GM12878 (cell line): Measurements from ENCODE around the gene PRKRA. TPM values are rescaled to one million over a fixed set of nuclear protein-coding genes. Genes with fewer than 3 reads are reported as not detected.

Experiments
- ATAC-seq: fragments of 200-7000 bp; cut with Tn5 transposase; 3 replicates; pipeline ENCODE4 v1.9.1; 2020; ENCODE audit warnings: mild to moderate bottlenecking, moderate library complexity
- BruUV-seq: library from RNA; stranded (reverse); fragments of 400-500 nt; replicated peaks from 2 replicates; lab custom pipeline; 2021; lab: Mats Ljungman, UMichigan
- CTCF ChIA-PET: fragments of 300-600 bp; sonication (Branson Sonifier 250); formaldehyde crosslinking; extraction: SDS; loops from one replicate; lab custom pipeline; 2021; ENCODE audit warnings: inconsistent platforms; lab: Yijun Ruan, JAX
- POLR2A ChIA-PET: fragments of 350-600 bp; formaldehyde crosslinking; extraction: SDS; loops from one replicate; lab custom pipeline; 2021; ENCODE audit warnings: inconsistent platforms; lab: Charles Lee
- RAD21 ChIA-PET: fragments of 300-600 bp; sonication (Branson Sonifier 250); formaldehyde crosslinking; loops from one replicate; lab custom pipeline; 2023; ENCODE audit warnings: antibody characterized with exemption; ENCODE audit not compliant: unreplicated experiment; lab: Charles Lee
- SMC1A ChIA-PET: fragments of 300-600 bp; sonication (Branson Sonifier 250); formaldehyde crosslinking; loops from one replicate; lab custom pipeline; 2023; ENCODE audit not compliant: unreplicated experiment, uncharacterized antibody; lab: Charles Lee
- DNase-seq: peaks from one replicate; pipeline ENCODE4 v3.0.0-alpha.2; 2011; ENCODE audit warnings: low read depth, low spot score
- FAIRE-seq: peaks from 3 replicates; lab custom pipeline; 2011; peaks lifted over from hg19 to GRCh38; lab: Jason Lieb, UNC
- H2AFZ ChIP-seq: 2 replicates; pipeline ENCODE4 v1.6.0; 2011; ENCODE audit warnings: low read depth, low read length, control low read depth; ENCODE audit not compliant: control insufficient read depth
- H3K27ac ChIP-seq: 2 replicates; pipeline ENCODE4 v1.5.1; 2011; ENCODE audit warnings: control low read depth; ENCODE audit not compliant: control insufficient read depth, insufficient read depth
- H3K27me3 ChIP-seq, 2 experiments: replicated peaks in 1 of 2; 2 replicates each; pipeline versions ENCODE4 v1.6.0 to v1.6.1; 2011; ENCODE audit warnings: low read length in 1 of 2; ENCODE audit not compliant: control insufficient read depth in 2 of 2, insufficient read depth in 2 of 2
- H3K36me3 ChIP-seq, 2 experiments: 2 replicates each; pipeline ENCODE4 v1.5.1; 2011; ENCODE audit warnings: low read length in 1 of 2; ENCODE audit not compliant: control insufficient read depth in 2 of 2, insufficient read depth in 2 of 2
- H3K4me1 ChIP-seq: 2 replicates; pipeline ENCODE4 v1.6.1; 2011; ENCODE audit warnings: mild to moderate bottlenecking, low read length, moderate library complexity, mixed read lengths; ENCODE audit not compliant: control insufficient read depth, insufficient read depth
- H3K4me2 ChIP-seq: 2 replicates; pipeline ENCODE4 v1.6.0; 2011; ENCODE audit warnings: control low read depth; ENCODE audit not compliant: control insufficient read depth, insufficient read depth
- H3K4me3 ChIP-seq: fragments of 200-600 bp; sonication (generic); 2 replicates; pipeline ENCODE4 v1.5.1; 2016
- H3K79me2 ChIP-seq: 2 replicates; pipeline ENCODE4 v1.6.0; 2011; ENCODE audit warnings: low read length; ENCODE audit not compliant: control insufficient read depth, insufficient read depth
- H3K9ac ChIP-seq: 2 replicates; pipeline ENCODE4 v1.8.0; 2011; ENCODE audit warnings: low read length, control low read depth, mixed read lengths; ENCODE audit not compliant: control insufficient read depth, insufficient read depth
- H3K9me3 ChIP-seq: replicated peaks from 3 replicates; pipeline ENCODE4 v1.5.1; 2011; ENCODE audit warnings: mild to moderate bottlenecking, low read length; ENCODE audit not compliant: control insufficient read depth, insufficient read depth
- H4K20me1 ChIP-seq: 2 replicates; pipeline ENCODE4 v1.6.0; 2011; ENCODE audit not compliant: control insufficient read depth, insufficient read depth
- CHD4 ChIP-seq: fragments of 200-600 bp; sonication (generic); IDR thresholded peaks from 2 replicates; pipeline ENCODE4 v1.6.1; 2016; ENCODE audit warnings: mild to moderate bottlenecking
- ETV6 ChIP-seq, 2 experiments: fragments of 450-650 bp in 1 of 2; IDR thresholded peaks in 1 of 2; conservative IDR thresholded peaks in 1 of 2; 2 replicates each; pipeline ENCODE4 v1.6.1; 2014; ENCODE audit warnings: antibody characterized with exemption in 1 of 2, borderline replicate concordance in 1 of 2, low read depth in 1 of 2, mild to moderate bottlenecking in 1 of 2, moderate library complexity in 1 of 2
- HDGF ChIP-seq: fragments of 450-650 bp; IDR thresholded peaks from 2 replicates; pipeline ENCODE4 v1.6.1; 2016; ENCODE audit warnings: antibody characterized with exemption
- MAX ChIP-seq: IDR thresholded peaks from 2 replicates; pipeline ENCODE4 v1.6.1; 2012; ENCODE audit warnings: low read depth, low read length, improper control_type of control experiment
- MLLT1 ChIP-seq: fragments of 450-650 bp; IDR thresholded peaks from 2 replicates; pipeline ENCODE4 v1.6.1; 2016; ENCODE audit warnings: mild to moderate bottlenecking
- NRF1 ChIP-seq: conservative IDR thresholded peaks from 2 replicates; pipeline ENCODE4 v1.6.1; 2011; ENCODE audit warnings: mild to moderate bottlenecking, low read depth, low read length, improper control_type of control experiment
- ZBTB40 ChIP-seq: fragments of 450-650 bp; IDR thresholded peaks from 2 replicates; pipeline ENCODE4 v1.6.1; 2016; ENCODE audit warnings: mild to moderate bottlenecking, moderate library complexity, borderline replicate concordance
- ZNF622 ChIP-seq: fragments of 450-650 bp; IDR thresholded peaks from 2 replicates; pipeline ENCODE4 v1.6.1; 2017; ENCODE audit warnings: mild to moderate bottlenecking, inconsistent platforms
- WGBS: methylation state at CpG from one replicate; pipeline ENCODE4 v1.1.6; 2016; ENCODE audit warnings: low lambda C conversion rate; ENCODE audit not compliant: insufficient replicate concordance, insufficient coverage; ENCODE audit errors: missing lambda C conversion rate; 5-methylcytosine and 5-hydroxymethylcytosine counted together
- in situ Hi-C: fragments of 300-500 bp; cut with MboI; formaldehyde crosslinking; loops from 9 replicates; pipeline ENCODE4 v1.14.3; 2018; ENCODE audit warnings: mixed read lengths
- intact Hi-C: fragments of 100-400 bp; cut with micrococcal nuclease; formaldehyde crosslinking; loops from one replicate; pipeline ENCODE4 v1.14.2; 2022; ENCODE audit not compliant: unreplicated experiment
- polyA plus RNA-seq, 11 experiments: library from polyadenylated mRNA; depleted of rRNA in 4 of 11; unstranded in 6 of 11; stranded (reverse) in 5 of 11; fragments of >200 nt; fragmentation: Nextera tagmentation in 4 of 11; fragmentation: Illumina TruSeq in 1 of 11; extraction: Ambion mirVana in 4 of 11; extraction: Trizol in 1 of 11; gene quantifications; 1 replicate in 1 of 11; 2 replicates in 10 of 11; pipeline versions ENCODE4 v1.2.1 to v1.2.3, GENCODE V29; 2011 to 2016; ENCODE audit warnings: inconsistent platforms in 2 of 11, missing spikeins in 2 of 11, low read depth in 1 of 11
- total RNA-seq, 4 experiments: library from RNA; depleted of rRNA in 3 of 4; stranded (reverse); fragments of >200 nt in 3 of 4; fragmentation: Illumina TruSeq in 1 of 4; extraction: Trizol in 1 of 4; gene quantifications; 2 replicates each; pipeline versions ENCODE4 v1.2.1 to v1.2.3, GENCODE V29; 2013 to 2021

The PRKRA gene
- total and polyA plus RNA-seq, 10 of the 15 experiments (the other 5 are each of a cell fraction or from before 2014, with no cell fraction given) = 19.1 to 75.6 (median 51.7) TPM

- H3K27ac ChIP-seq = no peak overlapping the region
- H3K9me3 ChIP-seq = peaks cover 4% of the 10 kb centered on the region; the same call in 2 of the 3 replicates
- in situ Hi-C loops = no loop called here
- CTCF ChIA-PET = interaction anchor here (0.8 to 2.1 kb wide), 6 partner anchors 8 to 31 kb away, joined by 3 to 13 read pairs (median 4); no protein-coding TSS in a partner anchor
- FAIRE-seq (no peak), DNase-seq (no peak), ATAC-seq (no peak)
- intact Hi-C loops = no loop called here
- RAD21 ChIA-PET = interaction anchor here (2.0 kb wide), 1 partner anchor 9 kb away, joined by 7 read pairs; no protein-coding TSS in a partner anchor
- SMC1A ChIA-PET = interaction anchor here (0.8 to 2.4 kb wide), 6 partner anchors 9 to 23 kb away, joined by 3 to 10 read pairs (median 4); partner anchors contain the start of genes PJVK and PRKRA
- WGBS = 89% methylated on average over 1 of the region's 1 CpG
- H2AFZ ChIP-seq = no peak overlapping the region
- H3K4me2 ChIP-seq = no peak overlapping the region
- H3K27me3 ChIP-seq = no peaks in the 10 kb centered on the region
- no peaks in the 10 kb centered on the region for H3K79me2 ChIP-seq
- peaks cover 4 to 37% of the 10 kb centered on the region in 2 experiments for H3K36me3 ChIP-seq
- no peak for TF ChIP-seq ZBTB40
- no peak for TF ChIP-seq CHD4
- TF ChIP-seq NRF1 = no peak
- TF ChIP-seq MLLT1 = no peak
- TF ChIP-seq HDGF = no peak
- no peak for TF ChIP-seq MAX
- no peak for TF ChIP-seq ETV6 (conservative IDR thresholded peaks at IDR 0.05 in 1 of 2, IDR thresholded peaks at IDR 0.05 in 1 of 2; ENCODE audit: borderline replicate concordance in 1 of 2, low read depth in 1 of 2)
- no peak for TF ChIP-seq ZNF622
- no TSS peak for BruUV-seq
- no peaks in the 10 kb centered on the region for H3K4me1 ChIP-seq
- no peak overlapping the region for H3K9ac ChIP-seq
- H4K20me1 ChIP-seq = no peaks in the 10 kb centered on the region
- H3K4me3 ChIP-seq = no peak overlapping the region
- POLR2A ChIA-PET = interaction anchor here (0.6 to 1.0 kb wide), 2 partner anchors 21 to 720 kb away, joined by 3 to 4 read pairs; no protein-coding TSS in a partner anchor
These were observed 22.6 kb downstream of the PRKRA start for GRCh38 chr2:178428396-178428806.
